ENCODE measurements around the gene DPP3. TPM values are rescaled to one million over a fixed set of nuclear protein-coding genes. Genes with fewer than 3 reads are reported as not detected.
"Not testable (repeated sequence)": the region's sequence is repeated elsewhere in the genome, so short reads cannot be mapped to it uniquely, and the experiment has no call there.

The DPP3 gene
- total and polyA plus RNA-seq, 2 donors (not counting 1 experiment from before 2014, with no cell fraction given): 33.6 to 39.6 TPM

DNA sequence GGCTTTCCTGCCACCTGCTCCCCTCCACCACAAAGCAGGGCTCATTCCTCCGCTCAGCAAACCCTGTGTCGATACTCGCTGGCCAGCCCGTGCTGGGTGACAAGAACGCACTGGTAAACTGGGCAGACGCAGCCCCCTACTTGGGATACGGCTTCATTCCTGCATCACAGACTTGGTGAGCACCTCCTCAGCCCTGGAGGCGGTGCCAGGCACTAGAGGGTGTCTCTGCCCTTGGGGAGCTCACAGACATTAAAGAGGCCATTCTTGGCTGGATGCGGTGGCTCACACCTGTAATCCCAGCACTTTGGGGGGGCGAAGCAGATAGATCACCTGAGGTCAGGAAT, 59.6 kb downstream of the DPP3 start:
- Histone ChIP-seq H4K20me1 (ENCODE audit: control insufficient read depth, extremely low read depth, insufficient read depth, low read length) (no peaks in the 10 kb centered on the region), H3K9ac (ENCODE audit: insufficient read depth, low read length) (no peak overlapping the region), H3K27me3 (ENCODE audit: control insufficient read depth, insufficient read depth, low read length) (no peaks in the 10 kb centered on the region), H3K36me3 (ENCODE audit: control insufficient read depth, insufficient read depth, low read length) (peaks cover 4% of the 10 kb centered on the region), H3K4me3 (replicated peaks in 1 of 4; ENCODE audit: control extremely low read depth in 1 of 4, insufficient read depth in 1 of 4, low read depth in 3 of 4, low read length in 4 of 4) (no peak overlapping the region), H3K27ac (ENCODE audit: insufficient read depth, low read length) (no peak overlapping the region), H3K4me2 (ENCODE audit: extremely low read depth, insufficient read depth, low read length) (no peak overlapping the region), H3K79me2 (ENCODE audit: control insufficient read depth, insufficient read depth, low read length) (no peaks in the 10 kb centered on the region), H3K9me3 (ENCODE audit: control insufficient read depth, insufficient read depth, low read depth, low read length) (no peaks in the 10 kb centered on the region), H3K4me1 (ENCODE audit: control insufficient read depth, extremely low read depth, insufficient read depth, low read length) (peaks cover 8% of the 10 kb centered on the region), H2AFZ (ENCODE audit: low read length) (no peak overlapping the region)
- no peak for DNase-seq (ENCODE audit: low read depth in 2 of 2)
- TF ChIP-seq, protein P1, sequence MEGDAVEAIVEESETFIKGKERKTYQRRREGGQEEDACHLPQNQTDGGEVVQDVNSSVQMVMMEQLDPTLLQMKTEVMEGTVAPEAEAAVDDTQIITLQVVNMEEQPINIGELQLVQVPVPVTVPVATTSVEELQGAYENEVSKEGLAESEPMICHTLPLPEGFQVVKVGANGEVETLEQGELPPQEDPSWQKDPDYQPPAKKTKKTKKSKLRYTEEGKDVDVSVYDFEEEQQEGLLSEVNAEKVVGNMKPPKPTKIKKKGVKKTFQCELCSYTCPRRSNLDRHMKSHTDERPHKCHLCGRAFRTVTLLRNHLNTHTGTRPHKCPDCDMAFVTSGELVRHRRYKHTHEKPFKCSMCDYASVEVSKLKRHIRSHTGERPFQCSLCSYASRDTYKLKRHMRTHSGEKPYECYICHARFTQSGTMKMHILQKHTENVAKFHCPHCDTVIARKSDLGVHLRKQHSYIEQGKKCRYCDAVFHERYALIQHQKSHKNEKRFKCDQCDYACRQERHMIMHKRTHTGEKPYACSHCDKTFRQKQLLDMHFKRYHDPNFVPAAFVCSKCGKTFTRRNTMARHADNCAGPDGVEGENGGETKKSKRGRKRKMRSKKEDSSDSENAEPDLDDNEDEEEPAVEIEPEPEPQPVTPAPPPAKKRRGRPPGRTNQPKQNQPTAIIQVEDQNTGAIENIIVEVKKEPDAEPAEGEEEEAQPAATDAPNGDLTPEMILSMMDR (conservative IDR thresholded peaks at IDR 0.05 in 1 of 2, IDR thresholded peaks at IDR 0.05 in 1 of 2; ENCODE audit: low read depth in 1 of 2, low read length in 2 of 2): no peak
- no peak for TF ChIP-seq EZH2 (IDR thresholded peaks at IDR 0.05; ENCODE audit: low read length, missing control alignments)

DNA sequence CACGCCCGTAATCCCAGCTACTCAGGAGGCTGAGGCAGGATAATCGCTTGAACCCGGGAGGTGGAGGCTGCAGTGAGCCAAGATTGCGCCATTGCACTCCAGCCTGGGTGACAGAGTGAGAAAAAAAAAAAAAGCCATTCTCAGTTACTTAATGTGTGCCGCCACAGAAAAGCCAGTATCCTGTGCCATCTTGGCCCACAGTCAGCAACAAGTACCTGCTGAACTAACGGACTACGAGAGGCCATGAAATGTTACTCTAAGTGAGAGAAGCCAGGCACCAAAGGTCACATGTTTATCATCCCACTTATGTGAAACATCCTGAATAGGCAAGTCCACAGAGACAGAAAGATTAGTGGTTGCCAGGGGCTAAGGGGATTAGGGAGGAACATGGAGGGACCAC, 60.4 kb downstream of the DPP3 start:
- H3K9me3 ChIP-seq (ENCODE audit: control insufficient read depth, insufficient read depth, low read depth, low read length); H3K9ac ChIP-seq (ENCODE audit: insufficient read depth, low read length); H2AFZ ChIP-seq (ENCODE audit: low read length); H3K4me1 ChIP-seq (ENCODE audit: control insufficient read depth, extremely low read depth, insufficient read depth, low read length); H3K27me3 ChIP-seq (ENCODE audit: control insufficient read depth, insufficient read depth, low read length); DNase-seq (ENCODE audit: low read depth in 2 of 2); H3K4me2 ChIP-seq (ENCODE audit: extremely low read depth, insufficient read depth, low read length); H3K4me3 ChIP-seq (replicated peaks in 1 of 4; ENCODE audit: control extremely low read depth in 1 of 4, insufficient read depth in 1 of 4, low read depth in 3 of 4, low read length in 4 of 4); H4K20me1 ChIP-seq (ENCODE audit: control insufficient read depth, extremely low read depth, insufficient read depth, low read length); H3K79me2 ChIP-seq (ENCODE audit: control insufficient read depth, insufficient read depth, low read length); H3K27ac ChIP-seq (ENCODE audit: insufficient read depth, low read length); H3K36me3 ChIP-seq (ENCODE audit: control insufficient read depth, insufficient read depth, low read length): not testable (repeated sequence)

DNA sequence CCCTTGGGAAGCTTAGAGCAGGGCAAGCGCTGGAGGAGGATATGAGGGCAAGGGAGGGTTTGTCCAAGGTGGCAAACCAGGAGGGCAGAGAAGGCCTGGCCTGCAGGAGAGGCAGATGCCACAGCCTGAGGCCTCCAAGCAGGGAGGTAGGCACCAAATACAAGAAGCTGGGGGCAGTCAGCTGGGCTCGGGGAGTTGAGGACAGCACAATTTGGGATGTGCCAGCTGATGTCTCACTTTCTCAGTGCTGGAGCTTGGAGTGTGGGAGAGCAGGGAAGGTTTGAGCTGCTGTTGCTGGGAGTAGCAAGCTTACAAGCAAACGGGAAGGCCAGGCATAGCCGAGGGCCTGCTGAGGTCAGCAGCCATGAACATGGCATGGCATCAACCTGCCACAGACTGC, 61.7 kb downstream of the DPP3 start:
- Histone ChIP-seq H3K4me1 (ENCODE audit: control insufficient read depth, extremely low read depth, insufficient read depth, low read length) (peaks cover 8% of the 10 kb centered on the region), H3K27me3 (ENCODE audit: control insufficient read depth, insufficient read depth, low read length) (no peaks in the 10 kb centered on the region), H3K4me3 (replicated peaks in 1 of 4; ENCODE audit: control extremely low read depth in 1 of 4, insufficient read depth in 1 of 4, low read depth in 3 of 4, low read length in 4 of 4) (no peak overlapping the region), H3K36me3 (ENCODE audit: control insufficient read depth, insufficient read depth, low read length) (peaks cover 4% of the 10 kb centered on the region), H3K27ac (ENCODE audit: insufficient read depth, low read length) (no peak overlapping the region), H3K4me2 (ENCODE audit: extremely low read depth, insufficient read depth, low read length) (no peak overlapping the region), H4K20me1 (ENCODE audit: control insufficient read depth, extremely low read depth, insufficient read depth, low read length) (no peaks in the 10 kb centered on the region), H3K79me2 (ENCODE audit: control insufficient read depth, insufficient read depth, low read length) (no peaks in the 10 kb centered on the region), H2AFZ (ENCODE audit: low read length) (no peak overlapping the region), H3K9me3 (ENCODE audit: control insufficient read depth, insufficient read depth, low read depth, low read length) (no peaks in the 10 kb centered on the region), H3K9ac (ENCODE audit: insufficient read depth, low read length) (no peak overlapping the region)
- no peak for DNase-seq (ENCODE audit: low read depth in 2 of 2)
- TF ChIP-seq, protein P1 (conservative IDR thresholded peaks at IDR 0.05 in 1 of 2, IDR thresholded peaks at IDR 0.05 in 1 of 2; ENCODE audit: low read depth in 1 of 2, low read length in 2 of 2): no peak
- TF ChIP-seq EZH2 (IDR thresholded peaks at IDR 0.05; ENCODE audit: low read length, missing control alignments): no peak

All from fibroblast of lung (primary cell).